HepG2 (cell line): ENCODE measurements around the gene RHBDL1. TPM values are rescaled to one million over a fixed set of nuclear protein-coding genes. Genes with fewer than 3 reads are reported as not detected.

Experiments
- CENPT ChIP-seq: sonication (generic); formaldehyde crosslinking; IDR thresholded peaks from 2 replicates; pipeline ENCODE4 v1.8.0; 2022; ENCODE audit warnings: low read depth, mild to moderate bottlenecking, moderate library complexity, missing genetic modification reagents
- FOXO1 ChIP-seq: sonication (generic); formaldehyde crosslinking; IDR thresholded peaks from 2 replicates; pipeline ENCODE4 v1.4.0; 2020; ENCODE audit warnings: missing genetic modification reagents
- GMEB1 ChIP-seq: sonication (generic); formaldehyde crosslinking; IDR thresholded peaks from 2 replicates; pipeline ENCODE4 v1.5.1; 2020; ENCODE audit warnings: missing genetic modification reagents, mild to moderate bottlenecking, borderline replicate concordance
- HMGA1 ChIP-seq: sonication (generic); formaldehyde crosslinking; conservative IDR thresholded peaks from 2 replicates; pipeline ENCODE4 v1.4.0; 2020; ENCODE audit warnings: missing genetic modification reagents
- HNRNPUL1 ChIP-seq: fragments of 200-400 bp; formaldehyde crosslinking; IDR thresholded peaks from 2 replicates; pipeline ENCODE4 v1.6.1; 2017; ENCODE audit warnings: low read depth, mild to moderate bottlenecking, low read length, moderate library complexity
- IKZF4 ChIP-seq: sonication (generic); formaldehyde crosslinking; IDR thresholded peaks from 2 replicates; pipeline ENCODE4 v1.5.1; 2020; ENCODE audit warnings: borderline replicate concordance, mild to moderate bottlenecking, low read depth, missing genetic modification reagents; ENCODE audit errors: not compliant biosample characterization
- IRF9 ChIP-seq: sonication (generic); formaldehyde crosslinking; IDR thresholded peaks from 2 replicates; pipeline ENCODE4 v1.8.0; 2022; ENCODE audit warnings: missing genetic modification reagents, mild to moderate bottlenecking, borderline replicate concordance
- PHF20 ChIP-seq: sonication (generic); formaldehyde crosslinking; IDR thresholded peaks from 2 replicates; pipeline ENCODE4 v1.5.0; 2020; ENCODE audit warnings: mild to moderate bottlenecking, missing genetic modification reagents
- PLSCR1 ChIP-seq: sonication (generic); formaldehyde crosslinking; IDR thresholded peaks from 2 replicates; pipeline ENCODE4 v1.5.0; 2020; ENCODE audit warnings: missing genetic modification reagents, mild to moderate bottlenecking, borderline replicate concordance
- TBP ChIP-seq: sonication (generic); formaldehyde crosslinking; IDR thresholded peaks from 2 replicates; pipeline ENCODE4 v1.5.0; 2020; ENCODE audit warnings: missing genetic modification reagents
- TEAD3 ChIP-seq: optimal IDR thresholded peaks from 2 replicates; pipeline ENCODE3; 2016; ENCODE audit warnings: borderline replicate concordance
- TERF1 ChIP-seq: sonication (generic); formaldehyde crosslinking; IDR thresholded peaks from 2 replicates; pipeline ENCODE4 v1.8.0; 2022; ENCODE audit warnings: mild to moderate bottlenecking, missing genetic modification reagents, moderate library complexity
- YY1 ChIP-seq: IDR thresholded peaks from 2 replicates; pipeline ENCODE4 v1.6.1; 2011; ENCODE audit warnings: low read length, low read depth, moderate library complexity, mild to moderate bottlenecking; ENCODE audit not compliant: insufficient read depth, insufficient replicate concordance
- ZBTB38 ChIP-seq: sonication (generic); formaldehyde crosslinking; IDR thresholded peaks from 2 replicates; pipeline ENCODE4 v1.5.1; 2020; ENCODE audit warnings: mild to moderate bottlenecking, missing genetic modification reagents
- ZFP36L1 ChIP-seq: sonication (generic); formaldehyde crosslinking; IDR thresholded peaks from 2 replicates; pipeline ENCODE4 v1.8.0; 2022; ENCODE audit warnings: mild to moderate bottlenecking, missing genetic modification reagents, moderate library complexity
- ZFP62 ChIP-seq: sonication (generic); formaldehyde crosslinking; IDR thresholded peaks from 2 replicates; pipeline ENCODE4 v1.4.0; 2020; ENCODE audit warnings: missing genetic modification reagents
- ZNF414 ChIP-seq: sonication (generic); formaldehyde crosslinking; IDR thresholded peaks from 2 replicates; pipeline ENCODE4 v1.5.0; 2020; ENCODE audit warnings: missing genetic modification reagents
- ZNF605 ChIP-seq: sonication (generic); formaldehyde crosslinking; IDR thresholded peaks from 2 replicates; pipeline ENCODE4 v1.8.0; 2022; ENCODE audit warnings: mild to moderate bottlenecking, missing genetic modification reagents
- ZNF619 ChIP-seq: sonication (generic); formaldehyde crosslinking; IDR thresholded peaks from 2 replicates; pipeline ENCODE4 v1.4.0; 2020; ENCODE audit warnings: mild to moderate bottlenecking, missing genetic modification reagents
- ZNF7 ChIP-seq: IDR thresholded peaks from 2 replicates; pipeline ENCODE4 v1.6.1; 2016; ENCODE audit warnings: missing biosample characterization, missing genetic modification reagents
- polyA plus RNA-seq, 8 experiments: library from polyadenylated mRNA; depleted of rRNA in 3 of 8; stranded (reverse) in 7 of 8; unstranded in 1 of 8; fragments of >200 nt; fragmentation: Illumina TruSeq in 4 of 8; extraction: Trizol in 4 of 8; gene quantifications; 2 replicates each; pipeline versions ENCODE4 v1.2.1 to v1.2.3, GENCODE V29; 2011 to 2016; ENCODE audit warnings: low read depth in 4 of 8, missing spikeins in 1 of 8, mixed read lengths in 1 of 8; ENCODE audit not compliant: insufficient read depth in 1 of 8
- total RNA-seq, 5 experiments: library from RNA; depleted of rRNA; stranded (reverse); fragments of >200 nt; fragmentation: Illumina TruSeq; extraction: Trizol; gene quantifications; 2 replicates each; pipeline ENCODE4 v1.2.3, GENCODE V29; 2016; ENCODE audit warnings: low read depth in 1 of 5

The RHBDL1 gene
- total and polyA plus RNA-seq, 2 of the 13 experiments (the other 11 are each of a cell fraction or from before 2014, with no cell fraction given) = 1.8 to 3.8 TPM

- TF ChIP-seq HNRNPUL1 = no peak
- peak; percentile 74; the same call in 1 of the 2 replicates for TF ChIP-seq TERF1 (CRISPR knock-in tag)
- peak; percentile 40; the same call in 1 of the 2 replicates for TF ChIP-seq FOXO1
- TF ChIP-seq ZNF619 (CRISPR knock-in tag) = 0 out of 2 replicates have a peak, but pooled peaks have one; percentile 60
- no peak; the same call in 1 of the 2 replicates for TF ChIP-seq GMEB1
- TF ChIP-seq ZNF605 (CRISPR knock-in tag) = no peak
- TF ChIP-seq ZFP36L1 (CRISPR knock-in tag) = peak; percentile 76; the same call in 1 of the 2 replicates
- no peak for TF ChIP-seq TEAD3 (CRISPR knock-in tag)
- no peak for TF ChIP-seq TBP (CRISPR knock-in tag)
- TF ChIP-seq ZNF7 = no peak
- TF ChIP-seq PHF20 = 0 out of 2 replicates have a peak, but pooled peaks have one; percentile 26
- TF ChIP-seq ZBTB38 (CRISPR knock-in tag) = peak; percentile 75
- no peak for TF ChIP-seq ZFP62 (CRISPR knock-in tag)
- TF ChIP-seq ZNF414 (CRISPR knock-in tag) = peak; percentile 75; the same call in 1 of the 2 replicates
- no peak for TF ChIP-seq PLSCR1 (CRISPR knock-in tag)
- TF ChIP-seq YY1 = peak; percentile 15
- TF ChIP-seq IKZF4 (CRISPR knock-in tag) = peak; percentile 75
- TF ChIP-seq IRF9 (CRISPR knock-in tag) = peak; percentile 82; the same call in 1 of the 2 replicates
- TF ChIP-seq CENPT (CRISPR knock-in tag) = peak; percentile 92; the same call in 1 of the 2 replicates
- no peak for TF ChIP-seq HMGA1
These were observed 20.1 kb downstream of the RHBDL1 start (continued) for GRCh38 chr16:695355-696089.
